Measurements from ENCODE around the gene KRT25. TPM values are rescaled to one million over a fixed set of nuclear protein-coding genes. Genes with fewer than 3 reads are reported as not detected.

KRT25 gene
- total RNA-seq, 1 donor, result not detected

DNA sequence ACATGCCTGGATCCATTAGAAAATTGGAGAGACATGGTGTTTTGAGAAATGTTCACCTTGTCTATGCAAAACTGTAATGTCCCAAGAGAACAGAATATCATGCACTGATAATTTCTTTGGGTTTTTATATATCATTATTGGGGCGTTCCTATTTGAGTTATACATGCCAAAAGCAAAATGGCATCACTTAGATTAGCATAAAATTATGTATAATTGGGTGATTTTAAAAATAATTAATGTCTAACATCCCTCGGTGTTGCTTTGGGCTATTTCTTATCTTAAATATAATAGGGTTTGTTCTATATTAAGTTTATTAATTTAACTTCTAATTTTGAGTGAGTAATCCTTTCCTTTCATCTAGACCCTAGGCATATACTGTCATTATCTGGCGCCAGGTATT lies 44.7 kb upstream of the KRT25 start, which contains the start of gene KRT28:
KRT28 (minus strand) TSS at position 101 of the 400 bp plus-strand sequence; CDS start at position 35, 66 bp downstream.
- no peak for DNase-seq (ENCODE audit: insufficient read length, low spot score, missing footprints)
- no peaks in the 10 kb centered on the region for H3K9me3 ChIP-seq (ENCODE audit: low read depth, low read length)
- no peak within 1 kb of the TSS for H2AFZ ChIP-seq (ENCODE audit: low read length)
- H3K36me3 ChIP-seq (ENCODE audit: insufficient read depth, low read length), result no peaks in the 10 kb centered on the region
- peaks cover 46% of the 10 kb centered on the region for H3K27me3 ChIP-seq (ENCODE audit: insufficient read depth, low read length)
- H3K4me2 ChIP-seq (ENCODE audit: insufficient read depth, low read length), result no peak within 1 kb of the TSS
- H3K79me2 ChIP-seq (ENCODE audit: insufficient read depth, low read length), result no peaks in the 10 kb centered on the region
- H3K4me3 ChIP-seq (ENCODE audit: insufficient read depth, low read length), result no peak within 1 kb of the TSS
- H4K20me1 ChIP-seq (ENCODE audit: insufficient read depth, low read length), result no peaks in the 10 kb centered on the region
- H3K4me1 ChIP-seq (ENCODE audit: insufficient read depth, low read length), result no peaks in the 10 kb centered on the region
- H3K27ac ChIP-seq (ENCODE audit: low read depth, low read length), result no peak within 1 kb of the TSS
- TF ChIP-seq CTCF (IDR thresholded peaks at IDR 0.05; ENCODE audit: extremely low read depth, low read depth, low read length), result no peak

- Histone ChIP-seq H3K36me3 (ENCODE audit: insufficient read depth, low read length) (no peaks in the 10 kb centered on the region), H3K9me3 (ENCODE audit: low read depth, low read length) (no peaks in the 10 kb centered on the region), H2AFZ (ENCODE audit: low read length) (no peak overlapping the region), H3K27me3 (ENCODE audit: insufficient read depth, low read length) (peaks cover 60% of the 10 kb centered on the region), H3K79me2 (ENCODE audit: insufficient read depth, low read length) (no peaks in the 10 kb centered on the region), H3K4me3 (ENCODE audit: insufficient read depth, low read length) (no peak overlapping the region), H3K4me1 (ENCODE audit: insufficient read depth, low read length) (no peaks in the 10 kb centered on the region), H3K27ac (ENCODE audit: low read depth, low read length) (no peak overlapping the region), H3K4me2 (ENCODE audit: insufficient read depth, low read length) (no peak overlapping the region), H4K20me1 (ENCODE audit: insufficient read depth, low read length) (no peaks in the 10 kb centered on the region)
- DNase-seq (ENCODE audit: insufficient read length, low spot score, missing footprints), result no peak
- TF ChIP-seq CTCF (IDR thresholded peaks at IDR 0.05; ENCODE audit: extremely low read depth, low read depth, low read length), result no peak
Measured at GRCh38 chr17:40796846-40797245, 41.7 kb upstream of the KRT25 start.

- H3K27ac ChIP-seq (ENCODE audit: low read depth, low read length), result no peak overlapping the region
- no peaks in the 10 kb centered on the region for H3K9me3 ChIP-seq (ENCODE audit: low read depth, low read length)
- no peaks in the 10 kb centered on the region for H4K20me1 ChIP-seq (ENCODE audit: insufficient read depth, low read length)
- DNase-seq (ENCODE audit: insufficient read length, low spot score, missing footprints), result no peak
- H3K36me3 ChIP-seq (ENCODE audit: insufficient read depth, low read length), result no peaks in the 10 kb centered on the region
- no peak overlapping the region for H3K4me3 ChIP-seq (ENCODE audit: insufficient read depth, low read length)
- no peak overlapping the region for H3K4me2 ChIP-seq (ENCODE audit: insufficient read depth, low read length)
- H2AFZ ChIP-seq (ENCODE audit: low read length), result no peak overlapping the region
- H3K79me2 ChIP-seq (ENCODE audit: insufficient read depth, low read length), result no peaks in the 10 kb centered on the region
- H3K4me1 ChIP-seq (ENCODE audit: insufficient read depth, low read length), result no peaks in the 10 kb centered on the region
- TF ChIP-seq CTCF (IDR thresholded peaks at IDR 0.05; ENCODE audit: extremely low read depth, low read depth, low read length), result no peak
- peaks cover 50% of the 10 kb centered on the region for H3K27me3 ChIP-seq (ENCODE audit: insufficient read depth, low read length)
Measured at GRCh38 chr17:40795019-40795667, 40.0 kb upstream of the KRT25 start.

DNA sequence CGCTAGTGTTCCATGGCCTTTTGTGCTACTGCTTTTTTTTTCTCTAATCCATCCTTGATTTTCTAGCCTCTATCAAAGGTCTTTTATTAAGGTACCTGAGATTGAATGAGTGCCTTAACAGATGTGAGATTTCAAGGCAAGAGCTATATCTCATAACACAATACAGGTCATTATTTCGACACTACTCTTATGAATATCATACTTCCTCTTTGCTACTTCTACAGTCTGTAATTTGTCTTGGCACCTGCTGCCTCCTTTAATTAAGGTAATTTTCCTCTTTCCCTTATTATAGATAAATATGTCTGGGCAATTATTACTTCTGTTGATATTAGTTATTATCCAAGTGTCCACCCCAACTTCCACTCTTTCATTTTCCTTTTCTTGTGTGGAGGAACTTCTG lies 39.3 kb upstream of the KRT25 start:
- H2AFZ ChIP-seq (ENCODE audit: low read length), result no peak overlapping the region
- H3K4me3 ChIP-seq (ENCODE audit: insufficient read depth, low read length), result no peak overlapping the region
- no peaks in the 10 kb centered on the region for H3K36me3 ChIP-seq (ENCODE audit: insufficient read depth, low read length)
- no peaks in the 10 kb centered on the region for H4K20me1 ChIP-seq (ENCODE audit: insufficient read depth, low read length)
- no peaks in the 10 kb centered on the region for H3K9me3 ChIP-seq (ENCODE audit: low read depth, low read length)
- H3K4me1 ChIP-seq (ENCODE audit: insufficient read depth, low read length), result no peaks in the 10 kb centered on the region
- no peak overlapping the region for H3K4me2 ChIP-seq (ENCODE audit: insufficient read depth, low read length)
- no peak for DNase-seq (ENCODE audit: insufficient read length, low spot score, missing footprints)
- no peak for TF ChIP-seq CTCF (IDR thresholded peaks at IDR 0.05; ENCODE audit: extremely low read depth, low read depth, low read length)
- H3K79me2 ChIP-seq (ENCODE audit: insufficient read depth, low read length), result no peaks in the 10 kb centered on the region
- H3K27me3 ChIP-seq (ENCODE audit: insufficient read depth, low read length), result peaks cover 47% of the 10 kb centered on the region
- H3K27ac ChIP-seq (ENCODE audit: low read depth, low read length), result no peak overlapping the region

Measured in osteoblast (primary cell).